Keratinocyte (primary cell): ENCODE data around the gene QSOX2. TPM values are rescaled to one million over a fixed set of nuclear protein-coding genes. Genes with fewer than 3 reads are reported as not detected.

Experiments used
- DNase-seq: peaks from one replicate; pipeline ENCODE4 v3.0.0-alpha.2; 2011; ENCODE audit warnings: low read depth, missing footprints, low spot score
- FAIRE-seq: peaks from 2 replicates; lab custom pipeline; 2011; peaks lifted over from hg19 to GRCh38; lab: Jason Lieb, UNC
- H2AFZ ChIP-seq: 2 replicates; pipeline ENCODE4 v1.6.0; 2012; ENCODE audit warnings: low read length, control low read depth, inconsistent platforms; ENCODE audit not compliant: control insufficient read depth
- H3K27ac ChIP-seq: 2 replicates; pipeline ENCODE4 v1.5.1; 2011; ENCODE audit warnings: low read length; ENCODE audit not compliant: control insufficient read depth, insufficient read depth
- H3K27me3 ChIP-seq: 3 replicates; pipeline ENCODE4 v1.6.0; 2011; ENCODE audit warnings: low read length; ENCODE audit not compliant: control insufficient read depth, insufficient read depth; ENCODE audit errors: extremely low read depth
- H3K36me3 ChIP-seq, 2 experiments: 2 replicates in 1 of 2; 3 replicates in 1 of 2; pipeline ENCODE4 v1.5.1; 2011; ENCODE audit warnings: low read length in 2 of 2, mild to moderate bottlenecking in 1 of 2; ENCODE audit not compliant: control insufficient read depth in 2 of 2, insufficient read depth in 2 of 2; ENCODE audit errors: extremely low read depth in 1 of 2
- H3K4me1 ChIP-seq: 3 replicates; pipeline ENCODE4 v1.5.1; 2011; ENCODE audit warnings: low read length; ENCODE audit not compliant: control insufficient read depth, insufficient read depth; ENCODE audit errors: extremely low read depth
- H3K4me2 ChIP-seq: 3 replicates; pipeline ENCODE4 v1.6.0; 2011; ENCODE audit warnings: low read depth, low read length; ENCODE audit not compliant: control insufficient read depth, insufficient read depth; ENCODE audit errors: extremely low read depth
- H3K4me3 ChIP-seq, 3 experiments: fragments of 200-600 bp in 1 of 3; sonication (generic) in 1 of 3; 2 replicates in 2 of 3; 3 replicates in 1 of 3; pipeline ENCODE4 v1.5.1; 2011 to 2016; ENCODE audit warnings: low read length in 3 of 3, mild to moderate bottlenecking in 3 of 3, control low read depth in 2 of 3, inconsistent platforms in 1 of 3, low read depth in 1 of 3, mixed read lengths in 1 of 3, mixed run types in 1 of 3, moderate library complexity in 1 of 3; ENCODE audit not compliant: control insufficient read depth in 2 of 3, insufficient read depth in 2 of 3; ENCODE audit errors: extremely low read depth in 1 of 3
- H3K79me2 ChIP-seq: 2 replicates; pipeline ENCODE4 v1.6.0; 2012; ENCODE audit warnings: low read length; ENCODE audit not compliant: control insufficient read depth, insufficient read depth
- H3K9ac ChIP-seq: 3 replicates; pipeline ENCODE4 v1.6.0; 2011; ENCODE audit warnings: low read length; ENCODE audit not compliant: control insufficient read depth, insufficient read depth; ENCODE audit errors: extremely low read depth
- H3K9me1 ChIP-seq: 3 replicates; pipeline ENCODE4 v1.6.0; 2011; ENCODE audit warnings: low read length; ENCODE audit not compliant: control insufficient read depth, insufficient read depth; ENCODE audit errors: extremely low read depth
- H3K9me3 ChIP-seq: 2 replicates; pipeline ENCODE4 v1.5.1; 2012; ENCODE audit warnings: low read depth, low read length; ENCODE audit not compliant: control insufficient read depth
- H4K20me1 ChIP-seq: 3 replicates; pipeline ENCODE4 v1.6.0; 2011; ENCODE audit warnings: low read length; ENCODE audit not compliant: control insufficient read depth, insufficient read depth; ENCODE audit errors: extremely low read depth
- EZH2 ChIP-seq: IDR thresholded peaks from one replicate; pipeline ENCODE4 v1.6.1; 2012; ENCODE audit warnings: inconsistent platforms, mild to moderate bottlenecking, low read length, moderate library complexity
- dilution Hi-C: fragments of 300-500 bp; cut with MboI; formaldehyde crosslinking; loops from one replicate; pipeline ENCODE4 v1.7.0; 2020; ENCODE audit warnings: low sequenced_read_pairs; ENCODE audit not compliant: extremely low pct_ligation_motif_present
- polyA plus RNA-seq, 5 experiments: library from polyadenylated mRNA; depleted of rRNA in 3 of 5; stranded (reverse) in 3 of 5; stranded (forward) in 1 of 5; unstranded in 1 of 5; fragments of >200 nt; gene quantifications; 1 replicate in 1 of 5; 2 replicates in 3 of 5; 3 replicates in 1 of 5; pipeline versions ENCODE4 v1.2.1 to v1.2.3, GENCODE V29; 2011 to 2012; ENCODE audit warnings: missing spikeins in 2 of 5, low read depth in 1 of 5, low replicate concordance in 1 of 5
- TF ChIP-seq, protein P1 (sequence below), 3 experiments: IDR thresholded peaks in 1 of 3; conservative IDR thresholded peaks in 1 of 3; optimal IDR thresholded peaks in 1 of 3; 2 replicates in 2 of 3; 3 replicates in 1 of 3; pipeline versions ENCODE3 to v1.5.1; 2011; ENCODE audit warnings: low read length in 3 of 3, mild to moderate bottlenecking in 3 of 3, moderate library complexity in 2 of 3, control low read depth in 1 of 3, inconsistent platforms in 1 of 3; ENCODE audit not compliant: insufficient read depth in 2 of 3; ENCODE audit errors: extremely low read depth in 1 of 3

QSOX2 gene
- polyA plus RNA-seq, 1 donor (not counting 4 experiments of a cell fraction or from before 2014, with no cell fraction given): 11.9 TPM

GRCh38 chr9:136244122-136244968 lies 1.3 kb downstream of the QSOX2 start:
- no peak for TF ChIP-seq EZH2
- TF ChIP-seq, protein P1, sequence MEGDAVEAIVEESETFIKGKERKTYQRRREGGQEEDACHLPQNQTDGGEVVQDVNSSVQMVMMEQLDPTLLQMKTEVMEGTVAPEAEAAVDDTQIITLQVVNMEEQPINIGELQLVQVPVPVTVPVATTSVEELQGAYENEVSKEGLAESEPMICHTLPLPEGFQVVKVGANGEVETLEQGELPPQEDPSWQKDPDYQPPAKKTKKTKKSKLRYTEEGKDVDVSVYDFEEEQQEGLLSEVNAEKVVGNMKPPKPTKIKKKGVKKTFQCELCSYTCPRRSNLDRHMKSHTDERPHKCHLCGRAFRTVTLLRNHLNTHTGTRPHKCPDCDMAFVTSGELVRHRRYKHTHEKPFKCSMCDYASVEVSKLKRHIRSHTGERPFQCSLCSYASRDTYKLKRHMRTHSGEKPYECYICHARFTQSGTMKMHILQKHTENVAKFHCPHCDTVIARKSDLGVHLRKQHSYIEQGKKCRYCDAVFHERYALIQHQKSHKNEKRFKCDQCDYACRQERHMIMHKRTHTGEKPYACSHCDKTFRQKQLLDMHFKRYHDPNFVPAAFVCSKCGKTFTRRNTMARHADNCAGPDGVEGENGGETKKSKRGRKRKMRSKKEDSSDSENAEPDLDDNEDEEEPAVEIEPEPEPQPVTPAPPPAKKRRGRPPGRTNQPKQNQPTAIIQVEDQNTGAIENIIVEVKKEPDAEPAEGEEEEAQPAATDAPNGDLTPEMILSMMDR (optimal IDR thresholded peaks at IDR 0.05 in 1 of 3, IDR thresholded peaks at IDR 0.05 in 1 of 3, conservative IDR thresholded peaks at IDR 0.05 in 1 of 3; ENCODE audit: extremely low read depth in 1 of 3, insufficient read depth in 2 of 3, low read length in 3 of 3): no peak
- Histone ChIP-seq H2AFZ (no peak overlapping the region), H3K27ac (peak overlapping the region; percentile 65), H3K9me1 (peaks cover 3% of the 10 kb centered on the region), H3K4me1 (peaks cover 25% of the 10 kb centered on the region), H3K4me3 (peak overlapping the region; percentile 76 to 92 (median 87)), H3K27me3 (peaks cover 27% of the 10 kb centered on the region), H3K9me3 (no peaks in the 10 kb centered on the region), H4K20me1 (peaks cover 12% of the 10 kb centered on the region), H3K9ac (peak overlapping the region; percentile 83), H3K36me3 (peaks cover 1 to 7% of the 10 kb centered on the region in 2 experiments), H3K4me2 (peak overlapping the region; percentile 95), H3K79me2 (peaks cover 46% of the 10 kb centered on the region)
- dilution Hi-C loops: no loop called here
- DNase-seq (no peak), FAIRE-seq (no peak)

- FAIRE-seq: no peak
- Histone ChIP-seq H3K79me2 (peaks cover 53% of the 10 kb centered on the region), H3K27me3 (peaks cover 23% of the 10 kb centered on the region), H4K20me1 (peaks cover 19% of the 10 kb centered on the region), H3K27ac (no peak overlapping the region), H3K4me3 (no peak overlapping the region), H3K36me3 (peaks cover 1 to 7% of the 10 kb centered on the region in 2 experiments), H2AFZ (no peak overlapping the region), H3K9ac (no peak overlapping the region), H3K9me3 (no peaks in the 10 kb centered on the region), H3K9me1 (peaks cover 3% of the 10 kb centered on the region), H3K4me2 (no peak overlapping the region), H3K4me1 (peaks cover 25% of the 10 kb centered on the region)
- dilution Hi-C loops: no loop called here
- no peak for TF ChIP-seq EZH2
- TF ChIP-seq, protein P1 (optimal IDR thresholded peaks at IDR 0.05 in 1 of 3, IDR thresholded peaks at IDR 0.05 in 1 of 3, conservative IDR thresholded peaks at IDR 0.05 in 1 of 3; ENCODE audit: extremely low read depth in 1 of 3, insufficient read depth in 2 of 3, low read length in 3 of 3): no peak
- no peak for DNase-seq
Measured at GRCh38 chr9:136243631-136244030, 2.0 kb downstream of the QSOX2 start.
